OCI-LY1 (cell line): Measurements from ENCODE around the gene NCOR2.

Experiments used
- H2AFZ ChIP-seq: fragments of 200-600 bp; sonication (generic), shearing (Covaris generic); 2 replicates; pipeline ENCODE4 v1.6.0; 2014; ENCODE audit warnings: antibody characterized with exemption, mild to moderate bottlenecking, low read length
- H3F3A ChIP-seq: fragments of 200-600 bp; sonication (generic), shearing (Covaris generic); 2 replicates; pipeline ENCODE4 v1.6.0; 2014; ENCODE audit warnings: mild to moderate bottlenecking, antibody characterized with exemption, low read length, moderate library complexity; ENCODE audit not compliant: insufficient read depth
- H3K27ac ChIP-seq: fragments of 200-600 bp; sonication (generic); 2 replicates; pipeline ENCODE4 v1.5.1; 2014; ENCODE audit warnings: low read length, mixed run types, mild to moderate bottlenecking, low read depth; ENCODE audit not compliant: poor library complexity, severe bottlenecking
- H3K27me3 ChIP-seq: fragments of 200-600 bp; sonication (generic); 2 replicates; pipeline ENCODE4 v1.6.0; 2014; ENCODE audit warnings: antibody characterized with exemption, mild to moderate bottlenecking, low read length, moderate library complexity; ENCODE audit not compliant: insufficient read depth
- H3K36me3 ChIP-seq: fragments of 200-600 bp; sonication (generic); 2 replicates; pipeline ENCODE4 v1.6.1; 2014; ENCODE audit warnings: mild to moderate bottlenecking, antibody characterized with exemption, low read length, moderate library complexity, mixed read lengths; ENCODE audit not compliant: insufficient read depth
- H3K4me1 ChIP-seq: fragments of 200-600 bp; sonication (generic); 2 replicates; pipeline ENCODE4 v1.5.1; 2014; ENCODE audit warnings: mild to moderate bottlenecking, low read length, moderate library complexity; ENCODE audit not compliant: insufficient read depth, severe bottlenecking
- H3K4me2 ChIP-seq: fragments of 200-600 bp; sonication (generic), shearing (Covaris generic); 2 replicates; pipeline ENCODE4 v1.6.1; 2014; ENCODE audit warnings: low read length
- H3K4me3 ChIP-seq: fragments of 200-600 bp; sonication (generic); 2 replicates; pipeline ENCODE4 v1.5.1; 2014; ENCODE audit warnings: low read length, low read depth, mild to moderate bottlenecking, mixed read lengths; ENCODE audit not compliant: poor library complexity, severe bottlenecking
- H3K79me2 ChIP-seq: fragments of 200-600 bp; shearing (Covaris generic); 2 replicates; pipeline ENCODE4 v1.6.1; 2016; ENCODE audit warnings: mixed run types, low read length, mixed read lengths; ENCODE audit not compliant: insufficient read depth
- H3K9ac ChIP-seq: fragments of 200-600 bp; sonication (generic), shearing (Covaris generic); 2 replicates; pipeline ENCODE4 v1.6.1; 2014; ENCODE audit warnings: mild to moderate bottlenecking, low read length, mixed read lengths
- H3K9me2 ChIP-seq: fragments of 200-600 bp; sonication (generic), shearing (Covaris generic); 2 replicates; pipeline ENCODE4 v1.6.1; 2014; ENCODE audit warnings: low read depth, mild to moderate bottlenecking, low read length, mixed read lengths
- H3K9me3 ChIP-seq: fragments of 200-600 bp; shearing (Covaris generic); 2 replicates; pipeline ENCODE4 v1.6.1; 2014; ENCODE audit warnings: low read length, mixed read lengths
- H4K20me1 ChIP-seq: fragments of 200-600 bp; sonication (generic), shearing (Covaris generic); 2 replicates; pipeline ENCODE4 v1.6.0; 2016; ENCODE audit warnings: mild to moderate bottlenecking, low read length; ENCODE audit not compliant: insufficient read depth
- EZH2 ChIP-seq: fragments of 200-600 bp; sonication (generic), shearing (Covaris generic); IDR thresholded peaks from 2 replicates; pipeline ENCODE4 v1.8.0; 2017; ENCODE audit warnings: borderline replicate concordance, mixed run types, mild to moderate bottlenecking, antibody characterized with exemption, low read length, moderate library complexity, mixed read lengths
- TF ChIP-seq, protein P1 (sequence below): fragments of 200-600 bp; sonication (generic), shearing (Covaris generic); IDR thresholded peaks from 2 replicates; pipeline ENCODE4 v1.5.1; 2017; ENCODE audit warnings: mild to moderate bottlenecking, antibody characterized with exemption, low read length, moderate library complexity, mixed read lengths

Gene NCOR2

DNA sequence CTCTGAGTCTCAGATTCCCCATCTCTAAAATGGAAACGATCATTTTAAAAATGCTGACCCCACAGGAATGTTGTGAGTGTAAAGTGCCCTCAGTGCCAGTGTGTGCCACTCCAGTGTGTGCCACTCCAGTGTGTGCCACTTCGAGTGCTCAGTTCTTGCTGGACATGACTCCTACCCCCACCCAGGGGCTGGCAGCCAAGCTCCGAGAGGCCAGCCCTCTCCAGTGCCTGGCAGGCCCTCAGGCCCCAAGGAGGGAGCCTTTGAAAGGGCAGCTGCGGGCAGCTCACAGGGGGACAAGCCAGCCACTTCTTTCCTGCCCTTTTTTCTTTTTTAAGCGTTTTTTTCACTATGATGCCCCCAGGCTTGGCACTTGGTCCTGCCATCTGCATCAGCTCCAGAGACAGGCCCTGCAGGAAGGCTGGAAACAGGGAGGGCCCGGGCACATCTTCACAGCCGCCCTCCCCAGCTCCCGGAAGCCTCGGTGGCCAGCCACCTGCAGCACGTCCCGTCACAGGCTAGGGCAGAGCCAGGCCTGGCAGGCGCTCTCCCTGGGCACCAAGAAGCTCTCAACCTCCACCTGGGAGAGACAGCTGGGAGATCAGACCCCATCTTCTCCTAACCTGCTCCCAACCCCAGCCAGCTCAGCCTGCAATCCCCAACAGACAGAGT, 29.8 kb downstream of the NCOR2 start:
- Histone ChIP-seq H3K9me2 (no peaks in the 10 kb centered on the region), H4K20me1 (no peaks in the 10 kb centered on the region), H3K9me3 (no peaks in the 10 kb centered on the region), H3K4me2 (no peak overlapping the region), H2AFZ (no peak overlapping the region), H3F3A (no peaks in the 10 kb centered on the region), H3K36me3 (no peaks in the 10 kb centered on the region), H3K4me1 (no peaks in the 10 kb centered on the region), H3K79me2 (no peaks in the 10 kb centered on the region), H3K4me3 (no peak overlapping the region), H3K27me3 (no peaks in the 10 kb centered on the region), H3K27ac (no peak overlapping the region), H3K9ac (no peak overlapping the region)
- TF ChIP-seq, protein P1, sequence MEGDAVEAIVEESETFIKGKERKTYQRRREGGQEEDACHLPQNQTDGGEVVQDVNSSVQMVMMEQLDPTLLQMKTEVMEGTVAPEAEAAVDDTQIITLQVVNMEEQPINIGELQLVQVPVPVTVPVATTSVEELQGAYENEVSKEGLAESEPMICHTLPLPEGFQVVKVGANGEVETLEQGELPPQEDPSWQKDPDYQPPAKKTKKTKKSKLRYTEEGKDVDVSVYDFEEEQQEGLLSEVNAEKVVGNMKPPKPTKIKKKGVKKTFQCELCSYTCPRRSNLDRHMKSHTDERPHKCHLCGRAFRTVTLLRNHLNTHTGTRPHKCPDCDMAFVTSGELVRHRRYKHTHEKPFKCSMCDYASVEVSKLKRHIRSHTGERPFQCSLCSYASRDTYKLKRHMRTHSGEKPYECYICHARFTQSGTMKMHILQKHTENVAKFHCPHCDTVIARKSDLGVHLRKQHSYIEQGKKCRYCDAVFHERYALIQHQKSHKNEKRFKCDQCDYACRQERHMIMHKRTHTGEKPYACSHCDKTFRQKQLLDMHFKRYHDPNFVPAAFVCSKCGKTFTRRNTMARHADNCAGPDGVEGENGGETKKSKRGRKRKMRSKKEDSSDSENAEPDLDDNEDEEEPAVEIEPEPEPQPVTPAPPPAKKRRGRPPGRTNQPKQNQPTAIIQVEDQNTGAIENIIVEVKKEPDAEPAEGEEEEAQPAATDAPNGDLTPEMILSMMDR: no peak
- no peak for TF ChIP-seq EZH2

DNA sequence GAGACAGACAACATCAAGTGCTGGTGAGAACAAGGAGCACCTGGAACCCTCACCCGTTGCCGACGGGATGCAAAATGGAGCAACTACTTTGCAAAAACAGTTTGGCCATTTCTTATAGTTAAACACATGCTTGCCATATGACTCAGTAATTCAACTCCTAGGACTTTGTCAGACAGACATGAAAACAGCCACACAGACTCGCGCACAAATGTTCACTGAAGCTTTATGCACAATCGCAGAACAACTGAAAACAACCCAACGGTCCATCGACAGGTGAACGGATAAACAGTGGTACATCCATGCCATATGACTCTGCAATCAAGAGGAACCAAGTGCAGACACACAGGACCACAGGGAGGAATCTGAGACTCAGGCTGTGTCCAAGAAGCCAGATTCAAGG, 30.8 kb downstream of the NCOR2 start:
- H3F3A ChIP-seq: no peaks in the 10 kb centered on the region
- H3K9me3 ChIP-seq: no peaks in the 10 kb centered on the region
- H3K27me3 ChIP-seq: no peaks in the 10 kb centered on the region
- H3K79me2 ChIP-seq: no peaks in the 10 kb centered on the region
- TF ChIP-seq, protein P1: no peak
- TF ChIP-seq EZH2: no peak
- no peak overlapping the region for H2AFZ ChIP-seq
- H3K9ac ChIP-seq: no peak overlapping the region
- no peak overlapping the region for H3K27ac ChIP-seq
- H4K20me1 ChIP-seq: no peaks in the 10 kb centered on the region
- H3K4me3 ChIP-seq: no peak overlapping the region
- H3K4me2 ChIP-seq: no peak overlapping the region
- no peaks in the 10 kb centered on the region for H3K4me1 ChIP-seq
- no peaks in the 10 kb centered on the region for H3K36me3 ChIP-seq
- no peaks in the 10 kb centered on the region for H3K9me2 ChIP-seq

DNA sequence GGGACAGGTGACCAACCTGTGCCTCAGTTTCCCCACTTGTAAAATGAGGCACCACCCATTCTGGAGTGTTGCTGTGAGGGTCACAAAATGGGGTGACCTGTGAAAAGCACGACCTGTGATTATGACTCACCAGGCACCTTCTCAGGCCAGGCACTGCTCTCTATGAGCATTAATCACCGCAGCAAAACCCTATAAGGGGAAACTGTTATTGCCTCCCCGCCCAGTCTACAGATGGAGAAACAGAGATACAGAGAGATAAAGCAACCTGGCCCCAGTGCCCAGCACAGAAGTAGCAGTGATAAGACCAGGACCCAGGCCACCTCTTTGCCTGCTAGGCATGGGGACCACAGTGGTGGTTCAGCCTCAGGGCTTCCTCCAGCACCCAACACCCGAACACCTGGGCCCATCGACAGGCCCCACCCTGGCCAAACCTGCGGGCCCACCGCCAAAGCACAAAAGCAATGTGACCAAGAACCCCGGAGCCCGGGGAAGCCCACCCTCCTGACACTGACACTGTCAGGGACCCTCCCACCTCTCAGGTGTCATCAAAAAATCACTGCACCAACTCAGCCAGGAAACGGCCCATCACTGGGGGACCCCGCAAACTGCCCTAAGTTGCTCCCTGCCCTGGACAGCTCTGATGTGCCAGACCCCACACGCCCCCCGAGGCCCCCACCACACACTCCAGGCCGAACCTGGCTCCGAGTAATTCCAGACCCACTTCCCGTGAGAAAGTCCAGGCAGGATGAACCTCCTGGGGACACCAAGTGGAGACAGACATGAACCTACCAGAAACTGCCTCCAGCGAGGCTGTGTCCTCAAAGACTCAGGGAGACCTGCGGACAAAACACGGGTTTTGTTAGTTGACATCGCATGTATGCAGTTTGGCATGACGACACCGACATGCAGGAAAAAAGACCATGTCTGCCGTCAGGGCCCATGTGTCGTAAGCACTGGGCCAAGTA, 32.4 kb downstream of the NCOR2 start:
- H3K4me2 ChIP-seq: no peak overlapping the region
- H3K9me2 ChIP-seq: no peaks in the 10 kb centered on the region
- no peaks in the 10 kb centered on the region for H3K9me3 ChIP-seq
- H3K36me3 ChIP-seq: no peaks in the 10 kb centered on the region; the same call in 1 of the 2 replicates
- H3K4me1 ChIP-seq: no peaks in the 10 kb centered on the region
- TF ChIP-seq EZH2: no peak
- TF ChIP-seq, protein P1: no peak
- H3K9ac ChIP-seq: no peak overlapping the region
- no peaks in the 10 kb centered on the region for H4K20me1 ChIP-seq
- H3K79me2 ChIP-seq: no peaks in the 10 kb centered on the region
- no peak overlapping the region for H2AFZ ChIP-seq
- H3K27ac ChIP-seq: no peak overlapping the region
- no peak overlapping the region for H3K4me3 ChIP-seq
- no peaks in the 10 kb centered on the region for H3K27me3 ChIP-seq
- no peaks in the 10 kb centered on the region for H3F3A ChIP-seq
